ENCODE data around the gene PANK3.
A peak's percentile ranks its signal among the peaks of the same experiment; 100 is the strongest.
"Not testable (repeated sequence)": the region's sequence is repeated elsewhere in the genome, so short reads cannot be mapped to it uniquely, and the experiment has no call there.

PANK3 gene

GRCh38 chr5:168578538-168579487, at the start of gene PANK3:
PANK3 (minus strand) TSS chr5:168579368; CDS start chr5:168579283, 85 bp downstream.
- peak; percentile 14 for DNase-seq (ENCODE audit: low read depth)

GRCh38 chr5:168624850-168625364, 45.7 kb upstream of the PANK3 start:
- DNase-seq (ENCODE audit: low read depth), result no peak

- DNase-seq (ENCODE audit: low read depth), result no peak
These were observed 41.6 kb upstream of the PANK3 start for GRCh38 chr5:168620807-168621206.

GRCh38 chr5:168614661-168615060, 35.5 kb upstream of the PANK3 start:
- no peak for DNase-seq (ENCODE audit: low read depth)

- no peak for DNase-seq (ENCODE audit: low read depth)
These were observed 34.8 kb upstream of the PANK3 start for GRCh38 chr5:168613996-168614395.

- DNase-seq (ENCODE audit: low read depth), result no peak
These were observed 34.2 kb upstream of the PANK3 start for GRCh38 chr5:168613396-168613795.

- DNase-seq (ENCODE audit: low read depth), result no peak
These were observed 33.8 kb upstream of the PANK3 start for GRCh38 chr5:168612996-168613395.

GRCh38 chr5:168612123-168612522, 33.0 kb upstream of the PANK3 start:
- no peak for DNase-seq (ENCODE audit: low read depth)

GRCh38 chr5:168611165-168611564, 32.0 kb upstream of the PANK3 start:
- DNase-seq (ENCODE audit: low read depth), result peak; percentile 11

GRCh38 chr5:168609806-168610482, 30.8 kb upstream of the PANK3 start:
- DNase-seq (ENCODE audit: low read depth), result no peak

- DNase-seq (ENCODE audit: low read depth), result no peak
These were observed 29.7 kb upstream of the PANK3 start for GRCh38 chr5:168608821-168609220.

- DNase-seq (ENCODE audit: low read depth), result no peak
These were observed 29.2 kb upstream of the PANK3 start for GRCh38 chr5:168608386-168608785.

- DNase-seq (ENCODE audit: low read depth), result no peak
These were observed 28.8 kb upstream of the PANK3 start for GRCh38 chr5:168607946-168608345.

GRCh38 chr5:168606562-168606961, 27.4 kb upstream of the PANK3 start:
- no peak for DNase-seq (ENCODE audit: low read depth)

- no peak for DNase-seq (ENCODE audit: low read depth)
These were observed 25.3 kb upstream of the PANK3 start for GRCh38 chr5:168604436-168604835.

GRCh38 chr5:168603746-168604145, 24.6 kb upstream of the PANK3 start:
- DNase-seq (ENCODE audit: low read depth), result no peak

GRCh38 chr5:168602517-168602916, 23.3 kb upstream of the PANK3 start:
- DNase-seq (ENCODE audit: low read depth), result no peak

GRCh38 chr5:168601972-168602371, 22.8 kb upstream of the PANK3 start:
- no peak for DNase-seq (ENCODE audit: low read depth)

- DNase-seq (ENCODE audit: low read depth), result no peak
These were observed 21.2 kb upstream of the PANK3 start for GRCh38 chr5:168600409-168600808.

GRCh38 chr5:168599826-168600225, 20.7 kb upstream of the PANK3 start:
- no peak for DNase-seq (ENCODE audit: low read depth)

- DNase-seq (ENCODE audit: low read depth), result no peak
These were observed 19.5 kb upstream of the PANK3 start for GRCh38 chr5:168598639-168599038.

- DNase-seq (ENCODE audit: low read depth), result no peak
These were observed 17.8 kb upstream of the PANK3 start for GRCh38 chr5:168596927-168597326.

- not testable (repeated sequence) for DNase-seq (ENCODE audit: low read depth)
These were observed 17.0 kb upstream of the PANK3 start for GRCh38 chr5:168596122-168596521.

Data from non-pigmented ciliary epithelial cell (primary cell).